Hepatocyte (in vitro differentiated cells): Measurements from ENCODE around the gene GRK2. TPM values are rescaled to one million over a fixed set of nuclear protein-coding genes. Genes with fewer than 3 reads are reported as not detected.

ENCODE experiments used
- DNase-seq: peaks from one replicate; pipeline ENCODE4 v3.0.0-alpha.2; 2016; ENCODE audit warnings: low spot score
- H2AFZ ChIP-seq: fragments of 200-600 bp; sonication (generic); 2 replicates; pipeline ENCODE4 v1.6.0; 2016; ENCODE audit warnings: antibody characterized with exemption, mild to moderate bottlenecking
- H3K27ac ChIP-seq: fragments of 200-600 bp; sonication (generic); 2 replicates; pipeline ENCODE4 v1.5.1; 2016; ENCODE audit warnings: mild to moderate bottlenecking
- H3K27me3 ChIP-seq: fragments of 200-600 bp; sonication (generic); 2 replicates; pipeline ENCODE4 v1.6.1; 2016
- H3K36me3 ChIP-seq: fragments of 200-600 bp; sonication (generic); replicated peaks from 2 replicates; pipeline ENCODE4 v1.5.1; 2016; ENCODE audit warnings: low read depth; ENCODE audit not compliant: insufficient read depth
- H3K4me1 ChIP-seq: fragments of 200-600 bp; sonication (generic); 2 replicates; pipeline ENCODE4 v1.5.1; 2016; ENCODE audit warnings: mild to moderate bottlenecking, moderate library complexity; ENCODE audit not compliant: insufficient read depth
- H3K4me2 ChIP-seq: fragments of 200-600 bp; sonication (generic); 2 replicates; pipeline ENCODE4 v1.6.0; 2016
- H3K4me3 ChIP-seq: fragments of 200-600 bp; sonication (generic); 2 replicates; pipeline ENCODE4 v1.5.1; 2016; ENCODE audit warnings: mild to moderate bottlenecking
- H3K79me2 ChIP-seq: fragments of 200-600 bp; sonication (generic); 2 replicates; pipeline ENCODE4 v1.6.0; 2017; ENCODE audit warnings: mild to moderate bottlenecking
- H3K9me2 ChIP-seq: fragments of 200-600 bp; sonication (generic); replicated peaks from 2 replicates; pipeline ENCODE4 v1.6.0; 2017; ENCODE audit warnings: mild to moderate bottlenecking; ENCODE audit not compliant: insufficient read depth
- H3K9me3 ChIP-seq: fragments of 200-600 bp; sonication (generic); 2 replicates; pipeline ENCODE4 v1.5.1; 2016; ENCODE audit warnings: low read depth, mild to moderate bottlenecking
- H4K20me1 ChIP-seq: fragments of 200-600 bp; sonication (generic); 2 replicates; pipeline ENCODE4 v1.6.0; 2016; ENCODE audit warnings: mild to moderate bottlenecking; ENCODE audit not compliant: insufficient read depth, poor library complexity, severe bottlenecking
- EZH2 ChIP-seq: fragments of 200-600 bp; sonication (generic); IDR thresholded peaks from 2 replicates; pipeline ENCODE4 v1.6.1; 2016; ENCODE audit warnings: antibody characterized with exemption, mild to moderate bottlenecking, borderline replicate concordance
- EZH2phosphoT487 ChIP-seq: fragments of 200-600 bp; sonication (generic); IDR thresholded peaks from one replicate; pipeline ENCODE4 v1.6.1; 2018; ENCODE audit warnings: antibody characterized with exemption, mild to moderate bottlenecking, low read depth, moderate library complexity; ENCODE audit not compliant: unreplicated experiment, severe bottlenecking
- WGBS: methylation state at CpG from one replicate; pipeline ENCODE4 v1.1.6; 2016; ENCODE audit warnings: low lambda C conversion rate; ENCODE audit errors: missing lambda C conversion rate; 5-methylcytosine and 5-hydroxymethylcytosine counted together
- polyA plus RNA-seq: library from polyadenylated mRNA; unstranded; fragments of >200 nt; fragmentation: Nextera tagmentation; extraction: Ambion mirVana; gene quantifications from 2 replicates; pipeline ENCODE4 v1.2.1, GENCODE V29; 2016
- total RNA-seq: library from RNA; depleted of rRNA; stranded (reverse); fragments of >200 nt; gene quantifications from 2 replicates; pipeline ENCODE4 v1.2.3, GENCODE V29; 2014
- TF ChIP-seq, protein P1 (sequence below): fragments of 200-600 bp; sonication (generic); IDR thresholded peaks from 2 replicates; pipeline ENCODE4 v1.5.1; 2016; ENCODE audit warnings: antibody characterized with exemption, mild to moderate bottlenecking; ENCODE audit not compliant: poor library complexity

GRK2 gene
- total and polyA plus RNA-seq, 2 experiments from 2014 or later: 41.4 to 59.6 TPM

DNA sequence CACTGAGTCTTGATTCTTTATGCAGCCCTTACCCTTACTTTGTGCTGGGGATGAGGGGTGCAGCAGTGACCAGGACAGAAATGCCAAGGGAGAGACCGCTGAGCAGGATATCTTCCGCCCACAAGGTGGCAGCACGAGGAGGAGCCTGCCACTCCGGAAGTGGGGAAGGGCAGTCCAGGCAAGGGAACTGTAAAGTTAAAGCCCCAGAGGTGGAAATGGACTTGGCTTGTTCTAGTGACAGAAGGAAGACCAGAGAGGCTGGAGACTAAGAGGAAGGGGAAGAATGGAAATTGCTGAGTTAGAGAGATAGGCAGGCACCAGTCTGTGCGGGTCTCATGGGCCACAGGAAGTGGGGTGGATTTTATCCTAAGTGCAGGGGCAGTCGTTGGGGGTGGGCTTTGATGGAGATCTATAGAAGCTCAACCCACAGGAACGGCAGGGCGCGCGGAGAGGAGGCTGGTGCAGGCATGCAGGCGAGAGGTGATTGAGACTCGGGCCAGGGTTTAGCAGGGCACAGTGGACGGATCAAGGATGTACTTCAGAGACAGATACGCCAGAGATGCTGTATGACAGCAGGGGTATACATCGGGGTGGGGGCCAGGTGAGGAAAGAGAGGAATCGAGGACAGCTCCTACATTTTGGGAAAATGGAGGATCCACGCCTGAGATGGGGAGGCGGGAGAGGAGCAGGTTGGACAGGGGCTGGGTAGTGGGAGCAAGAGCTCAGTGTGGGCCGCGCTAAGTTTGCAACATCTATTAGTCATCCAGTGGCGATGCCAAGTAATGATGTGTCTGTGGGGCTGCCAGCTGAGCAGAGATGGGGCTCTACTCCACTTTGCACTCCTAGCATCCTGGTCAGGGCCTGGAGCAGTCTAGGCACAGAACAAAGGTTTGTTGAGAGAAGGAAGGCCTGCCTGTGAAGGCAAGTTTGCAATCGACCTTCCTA, 3.3 kb upstream of the GRK2 start:
- no peaks in the 10 kb centered on the region for H3K27me3 ChIP-seq
- WGBS: 69% methylated on average over 21 of the region's 22 CpGs
- H4K20me1 ChIP-seq: peaks cover 11% of the 10 kb centered on the region
- peaks cover 22% of the 10 kb centered on the region for H3K79me2 ChIP-seq
- DNase-seq: peak; percentile 88
- H3K9me2 ChIP-seq: no peaks in the 10 kb centered on the region
- no peak overlapping the region for H3K4me2 ChIP-seq
- no peak overlapping the region for H3K4me3 ChIP-seq
- no peak overlapping the region for H3K27ac ChIP-seq
- peaks cover 17% of the 10 kb centered on the region for H3K4me1 ChIP-seq
- H3K36me3 ChIP-seq: no peaks in the 10 kb centered on the region
- no peaks in the 10 kb centered on the region for H3K9me3 ChIP-seq
- peak overlapping the region; percentile 98 for H2AFZ ChIP-seq
- no peak for TF ChIP-seq EZH2phosphoT487
- TF ChIP-seq, protein P1, sequence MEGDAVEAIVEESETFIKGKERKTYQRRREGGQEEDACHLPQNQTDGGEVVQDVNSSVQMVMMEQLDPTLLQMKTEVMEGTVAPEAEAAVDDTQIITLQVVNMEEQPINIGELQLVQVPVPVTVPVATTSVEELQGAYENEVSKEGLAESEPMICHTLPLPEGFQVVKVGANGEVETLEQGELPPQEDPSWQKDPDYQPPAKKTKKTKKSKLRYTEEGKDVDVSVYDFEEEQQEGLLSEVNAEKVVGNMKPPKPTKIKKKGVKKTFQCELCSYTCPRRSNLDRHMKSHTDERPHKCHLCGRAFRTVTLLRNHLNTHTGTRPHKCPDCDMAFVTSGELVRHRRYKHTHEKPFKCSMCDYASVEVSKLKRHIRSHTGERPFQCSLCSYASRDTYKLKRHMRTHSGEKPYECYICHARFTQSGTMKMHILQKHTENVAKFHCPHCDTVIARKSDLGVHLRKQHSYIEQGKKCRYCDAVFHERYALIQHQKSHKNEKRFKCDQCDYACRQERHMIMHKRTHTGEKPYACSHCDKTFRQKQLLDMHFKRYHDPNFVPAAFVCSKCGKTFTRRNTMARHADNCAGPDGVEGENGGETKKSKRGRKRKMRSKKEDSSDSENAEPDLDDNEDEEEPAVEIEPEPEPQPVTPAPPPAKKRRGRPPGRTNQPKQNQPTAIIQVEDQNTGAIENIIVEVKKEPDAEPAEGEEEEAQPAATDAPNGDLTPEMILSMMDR: peak; percentile 84

DNA sequence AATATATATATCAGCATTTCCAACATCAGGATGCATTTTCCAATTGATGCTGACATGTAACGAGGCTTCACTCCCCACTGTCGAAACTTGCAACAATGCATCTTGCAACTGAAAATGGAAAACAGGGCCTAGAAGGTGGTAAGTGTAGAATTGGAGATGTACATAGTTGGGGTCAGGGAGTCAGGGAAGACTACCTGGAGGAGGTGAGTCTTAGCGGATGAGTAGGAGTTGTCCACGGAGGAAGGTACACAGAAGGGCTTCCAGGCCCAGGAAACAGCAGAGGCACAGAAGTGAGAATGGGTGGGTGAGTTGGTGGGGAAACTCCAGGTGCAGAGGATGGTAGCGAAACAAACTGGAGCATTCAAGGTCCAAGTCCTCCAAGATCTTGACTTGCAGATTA, 2.0 kb upstream of the GRK2 start:
- no peaks in the 10 kb centered on the region for H3K36me3 ChIP-seq
- H3K4me3 ChIP-seq: no peak overlapping the region
- no peak overlapping the region for H3K27ac ChIP-seq
- peaks cover 34% of the 10 kb centered on the region for H3K79me2 ChIP-seq
- H3K4me1 ChIP-seq: peaks cover 23% of the 10 kb centered on the region
- no peaks in the 10 kb centered on the region for H3K9me2 ChIP-seq
- H3K27me3 ChIP-seq: no peaks in the 10 kb centered on the region
- no peak overlapping the region for H3K4me2 ChIP-seq
- WGBS: 98% methylated on average over 5 of the region's 5 CpGs
- H2AFZ ChIP-seq: no peak overlapping the region
- no peak for DNase-seq
- TF ChIP-seq EZH2 (no peak), EZH2phosphoT487 (no peak)
- TF ChIP-seq, protein P1: no peak
- peaks cover 21% of the 10 kb centered on the region for H4K20me1 ChIP-seq
- H3K9me3 ChIP-seq: no peaks in the 10 kb centered on the region

DNA sequence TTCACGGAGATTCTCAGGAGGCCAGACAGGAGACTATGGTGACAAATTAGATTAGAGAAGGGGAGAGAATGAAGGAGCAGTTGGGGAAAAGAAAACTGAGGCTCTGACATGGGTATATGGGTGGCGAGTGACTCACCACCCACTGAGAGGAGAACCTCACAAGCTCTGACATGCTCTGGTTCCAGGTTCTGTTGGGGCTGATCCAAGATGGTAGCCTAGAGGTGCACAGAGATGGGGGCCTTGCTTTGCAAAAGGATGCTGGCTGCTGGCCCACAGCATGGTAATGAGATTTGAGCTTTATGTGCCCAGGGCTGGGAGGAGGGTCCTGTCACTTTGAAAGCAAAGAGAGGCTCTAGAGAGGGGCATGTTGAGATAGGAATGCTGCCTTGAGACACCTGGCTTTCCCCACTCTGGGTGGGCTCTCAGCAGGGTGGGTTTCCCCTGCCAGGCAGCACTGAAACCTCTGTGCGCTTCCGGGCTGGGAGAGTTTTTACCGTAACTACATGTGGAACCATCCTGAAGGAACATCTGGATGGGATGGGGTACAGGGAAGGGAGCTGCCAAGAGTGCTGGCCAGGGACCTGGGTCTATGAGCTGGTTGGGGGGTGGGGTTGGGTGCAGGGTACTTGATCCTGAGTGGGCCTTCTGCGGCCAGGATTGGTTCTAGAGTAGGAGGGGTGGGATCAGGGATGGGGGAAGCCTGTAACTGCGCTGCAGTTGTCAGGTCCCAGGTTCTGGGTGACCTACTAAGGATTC, 1.2 kb upstream of the GRK2 start:
- no peaks in the 10 kb centered on the region for H3K9me2 ChIP-seq
- peaks cover 30% of the 10 kb centered on the region for H3K4me1 ChIP-seq
- 94% methylated on average over 5 of the region's 7 CpGs for WGBS
- no peak overlapping the region for H2AFZ ChIP-seq
- no peaks in the 10 kb centered on the region for H3K9me3 ChIP-seq
- no peaks in the 10 kb centered on the region for H3K27me3 ChIP-seq
- peaks cover 42% of the 10 kb centered on the region for H3K79me2 ChIP-seq
- H4K20me1 ChIP-seq: peaks cover 28% of the 10 kb centered on the region
- TF ChIP-seq EZH2 (no peak), EZH2phosphoT487 (no peak)
- TF ChIP-seq, protein P1: no peak
- H3K4me2 ChIP-seq: no peak overlapping the region
- H3K36me3 ChIP-seq: no peaks in the 10 kb centered on the region
- no peak for DNase-seq
- H3K27ac ChIP-seq: no peak overlapping the region
- no peak overlapping the region for H3K4me3 ChIP-seq
